22Rv1 (cell line): ENCODE measurements around the gene PDZRN3.

ENCODE experiments used
- ZFX ChIP-seq: fragments of 450-650 bp; IDR thresholded peaks from 2 replicates; pipeline ENCODE4 v1.6.1; 2017; ENCODE audit warnings: antibody characterized with exemption, borderline replicate concordance
- TF ChIP-seq, protein P1 (sequence below): fragments of 450-650 bp; IDR thresholded peaks from 2 replicates; pipeline ENCODE4 v1.5.1; 2017; ENCODE audit warnings: mild to moderate bottlenecking

DNA sequence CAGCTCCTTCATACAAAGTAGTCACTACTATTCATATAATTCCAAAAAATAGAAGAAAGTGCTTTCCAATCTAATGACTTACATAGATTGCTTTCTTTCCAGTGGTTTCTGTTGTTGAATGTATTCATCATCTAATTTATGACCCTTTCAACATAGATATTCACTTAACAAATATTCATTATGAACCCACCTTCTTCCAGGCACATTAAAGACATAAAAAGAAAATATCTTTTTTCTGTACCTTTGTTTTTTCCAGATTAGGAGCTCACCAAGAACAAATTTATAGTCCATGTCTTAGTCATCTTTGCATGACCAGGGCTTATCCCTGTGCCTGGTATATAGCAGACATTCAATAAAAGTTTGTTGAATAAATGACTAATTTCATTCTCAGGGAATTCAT lies 32.4 kb upstream of the PDZRN3 start:
- TF ChIP-seq, protein P1, sequence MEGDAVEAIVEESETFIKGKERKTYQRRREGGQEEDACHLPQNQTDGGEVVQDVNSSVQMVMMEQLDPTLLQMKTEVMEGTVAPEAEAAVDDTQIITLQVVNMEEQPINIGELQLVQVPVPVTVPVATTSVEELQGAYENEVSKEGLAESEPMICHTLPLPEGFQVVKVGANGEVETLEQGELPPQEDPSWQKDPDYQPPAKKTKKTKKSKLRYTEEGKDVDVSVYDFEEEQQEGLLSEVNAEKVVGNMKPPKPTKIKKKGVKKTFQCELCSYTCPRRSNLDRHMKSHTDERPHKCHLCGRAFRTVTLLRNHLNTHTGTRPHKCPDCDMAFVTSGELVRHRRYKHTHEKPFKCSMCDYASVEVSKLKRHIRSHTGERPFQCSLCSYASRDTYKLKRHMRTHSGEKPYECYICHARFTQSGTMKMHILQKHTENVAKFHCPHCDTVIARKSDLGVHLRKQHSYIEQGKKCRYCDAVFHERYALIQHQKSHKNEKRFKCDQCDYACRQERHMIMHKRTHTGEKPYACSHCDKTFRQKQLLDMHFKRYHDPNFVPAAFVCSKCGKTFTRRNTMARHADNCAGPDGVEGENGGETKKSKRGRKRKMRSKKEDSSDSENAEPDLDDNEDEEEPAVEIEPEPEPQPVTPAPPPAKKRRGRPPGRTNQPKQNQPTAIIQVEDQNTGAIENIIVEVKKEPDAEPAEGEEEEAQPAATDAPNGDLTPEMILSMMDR = no peak
- TF ChIP-seq ZFX = no peak
